ENCODE measurements around the gene OLIG1. TPM values are rescaled to one million over a fixed set of nuclear protein-coding genes. Genes with fewer than 3 reads are reported as not detected.

OLIG1 gene, protein sequence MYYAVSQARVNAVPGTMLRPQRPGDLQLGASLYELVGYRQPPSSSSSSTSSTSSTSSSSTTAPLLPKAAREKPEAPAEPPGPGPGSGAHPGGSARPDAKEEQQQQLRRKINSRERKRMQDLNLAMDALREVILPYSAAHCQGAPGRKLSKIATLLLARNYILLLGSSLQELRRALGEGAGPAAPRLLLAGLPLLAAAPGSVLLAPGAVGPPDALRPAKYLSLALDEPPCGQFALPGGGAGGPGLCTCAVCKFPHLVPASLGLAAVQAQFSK
- total RNA-seq (1 to 10 TPM; 4.3 to 5.1 TPM), polyA plus RNA-seq (ENCODE audit: insufficient read depth, low read depth, low replicate concordance) (3.9 TPM)
- long read RNA-seq, donor 1: 0 reads
- long read RNA-seq, donor 2: 0 reads

DNA sequence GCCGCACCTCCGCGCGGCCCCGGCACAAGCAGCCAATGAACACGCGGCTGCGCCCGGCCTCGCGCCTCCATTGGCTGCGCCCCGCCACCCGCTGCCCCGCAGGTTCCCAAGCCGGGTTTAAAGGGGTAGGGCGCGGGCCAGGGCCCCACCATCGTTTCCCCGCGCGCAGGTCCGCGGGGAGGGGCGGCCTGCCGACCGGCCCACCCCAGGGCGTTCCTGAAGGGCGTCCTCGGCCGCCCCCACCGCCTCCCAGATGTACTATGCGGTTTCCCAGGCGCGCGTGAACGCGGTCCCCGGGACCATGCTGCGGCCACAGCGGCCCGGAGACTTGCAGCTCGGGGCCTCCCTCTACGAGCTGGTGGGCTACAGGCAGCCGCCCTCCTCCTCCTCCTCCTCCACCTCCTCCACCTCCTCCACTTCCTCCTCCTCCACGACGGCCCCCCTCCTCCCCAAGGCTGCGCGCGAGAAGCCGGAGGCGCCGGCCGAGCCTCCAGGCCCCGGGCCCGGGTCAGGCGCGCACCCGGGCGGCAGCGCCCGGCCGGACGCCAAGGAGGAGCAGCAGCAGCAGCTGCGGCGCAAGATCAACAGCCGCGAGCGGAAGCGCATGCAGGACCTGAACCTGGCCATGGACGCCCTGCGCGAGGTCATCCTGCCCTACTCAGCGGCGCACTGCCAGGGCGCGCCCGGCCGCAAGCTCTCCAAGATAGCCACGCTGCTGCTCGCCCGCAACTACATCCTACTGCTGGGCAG, at the start of gene OLIG1:
OLIG1 (plus strand) TSS at position 148 of the 750 bp plus-strand sequence; CDS start at position 254, 106 bp downstream.
- Histone ChIP-seq H3K27ac (no peak within 1 kb of the TSS), H3K9me3 (no peaks in the 10 kb centered on the region), H3K4me1 (no peaks in the 10 kb centered on the region), H3K27me3 (no peaks in the 10 kb centered on the region), H3K4me3 (peak within 1 kb of the TSS; percentile 37 to 58), H3K36me3 (ENCODE audit: low read depth, missing control alignments) (no peaks in the 10 kb centered on the region)
- 0 to 1% methylated on average over 11 to 67 of the region's 82 CpGs for WGBS, 2 donors
- intact Hi-C loops (cut with DNase I; ENCODE audit: low total_unique reads): no loop called here
- DNase-seq: peak; percentile 73
- TF ChIP-seq, protein P1, sequence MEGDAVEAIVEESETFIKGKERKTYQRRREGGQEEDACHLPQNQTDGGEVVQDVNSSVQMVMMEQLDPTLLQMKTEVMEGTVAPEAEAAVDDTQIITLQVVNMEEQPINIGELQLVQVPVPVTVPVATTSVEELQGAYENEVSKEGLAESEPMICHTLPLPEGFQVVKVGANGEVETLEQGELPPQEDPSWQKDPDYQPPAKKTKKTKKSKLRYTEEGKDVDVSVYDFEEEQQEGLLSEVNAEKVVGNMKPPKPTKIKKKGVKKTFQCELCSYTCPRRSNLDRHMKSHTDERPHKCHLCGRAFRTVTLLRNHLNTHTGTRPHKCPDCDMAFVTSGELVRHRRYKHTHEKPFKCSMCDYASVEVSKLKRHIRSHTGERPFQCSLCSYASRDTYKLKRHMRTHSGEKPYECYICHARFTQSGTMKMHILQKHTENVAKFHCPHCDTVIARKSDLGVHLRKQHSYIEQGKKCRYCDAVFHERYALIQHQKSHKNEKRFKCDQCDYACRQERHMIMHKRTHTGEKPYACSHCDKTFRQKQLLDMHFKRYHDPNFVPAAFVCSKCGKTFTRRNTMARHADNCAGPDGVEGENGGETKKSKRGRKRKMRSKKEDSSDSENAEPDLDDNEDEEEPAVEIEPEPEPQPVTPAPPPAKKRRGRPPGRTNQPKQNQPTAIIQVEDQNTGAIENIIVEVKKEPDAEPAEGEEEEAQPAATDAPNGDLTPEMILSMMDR (IDR thresholded peaks at IDR 0.05): no peak
- TF ChIP-seq POLR2A (IDR thresholded peaks at IDR 0.05): no peak

DNA sequence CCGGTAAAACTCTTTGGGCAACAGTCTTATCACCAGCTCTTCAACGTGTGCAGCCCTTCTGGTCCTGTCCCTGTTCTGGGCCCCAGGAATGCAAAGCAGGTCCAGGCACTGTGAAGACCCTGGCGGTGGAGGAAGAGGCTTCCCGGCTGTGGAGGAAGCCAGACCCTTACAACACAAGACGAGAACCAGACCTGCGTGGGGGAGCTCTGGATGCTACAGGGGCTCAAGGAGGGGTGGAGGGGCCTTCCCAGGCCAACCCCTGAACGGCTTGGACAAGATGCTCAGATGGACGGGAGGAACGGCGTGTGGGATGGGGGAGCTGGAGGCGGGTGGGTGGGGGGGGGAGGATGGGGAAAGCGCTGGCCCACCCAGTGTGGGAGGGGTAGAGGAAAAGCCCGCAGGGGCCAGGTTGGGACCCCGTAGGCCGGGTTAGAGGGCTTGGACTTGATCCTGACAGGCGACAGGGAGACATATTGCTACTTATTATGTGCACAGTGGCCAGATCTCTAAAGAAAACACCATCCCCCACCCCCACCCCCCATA, 49.3 kb upstream of the OLIG1 start:
- Histone ChIP-seq H3K4me3 (peak overlapping the region in 1 of 2 donors; percentile 21), H3K4me1 (peaks cover 21% of the 10 kb centered on the region), H3K27ac (no peak overlapping the region), H3K36me3 (ENCODE audit: low read depth, missing control alignments) (no peaks in the 10 kb centered on the region), H3K27me3 (peaks cover 6% of the 10 kb centered on the region), H3K9me3 (no peaks in the 10 kb centered on the region)
- no peak for DNase-seq
- TF ChIP-seq POLR2A (IDR thresholded peaks at IDR 0.05): no peak
- TF ChIP-seq, protein P1 (IDR thresholded peaks at IDR 0.05): no peak
- intact Hi-C loops (cut with DNase I; ENCODE audit: low total_unique reads): no loop called here
- 0 to 5% methylated on average over 16 of the region's 16 CpGs for WGBS, 2 donors

DNA sequence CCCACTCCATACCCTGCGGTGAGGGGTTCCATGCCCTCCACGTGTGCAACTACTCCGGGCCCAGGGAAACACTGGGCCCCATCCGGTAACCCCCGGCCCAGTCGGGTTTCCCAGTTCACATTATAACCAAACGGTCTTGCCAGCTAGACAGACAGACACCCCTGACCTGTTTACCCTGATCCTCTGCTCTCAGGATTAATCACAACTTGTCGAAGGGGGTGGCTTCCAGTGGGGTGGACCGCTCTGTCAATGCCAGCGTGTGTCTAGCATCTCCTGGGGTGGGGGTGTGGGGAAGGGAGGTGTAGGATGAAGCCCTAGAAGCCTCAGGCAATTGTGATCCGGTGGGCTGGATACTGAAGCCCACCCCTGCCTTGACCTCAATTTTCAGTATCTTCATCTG, 48.8 kb upstream of the OLIG1 start:
- Histone ChIP-seq H3K27me3 (peaks cover 6% of the 10 kb centered on the region), H3K9me3 (no peaks in the 10 kb centered on the region), H3K4me3 (no peak overlapping the region), H3K4me1 (peaks cover 21% of the 10 kb centered on the region), H3K27ac (no peak overlapping the region), H3K36me3 (ENCODE audit: low read depth, missing control alignments) (no peaks in the 10 kb centered on the region)
- 14 to 30% methylated on average over 4 to 11 of the region's 11 CpGs for WGBS, 2 donors
- intact Hi-C loops (cut with DNase I; ENCODE audit: low total_unique reads): no loop called here
- DNase-seq: no peak
- TF ChIP-seq, protein P1 (IDR thresholded peaks at IDR 0.05): no peak
- TF ChIP-seq POLR2A (IDR thresholded peaks at IDR 0.05): no peak

DNA sequence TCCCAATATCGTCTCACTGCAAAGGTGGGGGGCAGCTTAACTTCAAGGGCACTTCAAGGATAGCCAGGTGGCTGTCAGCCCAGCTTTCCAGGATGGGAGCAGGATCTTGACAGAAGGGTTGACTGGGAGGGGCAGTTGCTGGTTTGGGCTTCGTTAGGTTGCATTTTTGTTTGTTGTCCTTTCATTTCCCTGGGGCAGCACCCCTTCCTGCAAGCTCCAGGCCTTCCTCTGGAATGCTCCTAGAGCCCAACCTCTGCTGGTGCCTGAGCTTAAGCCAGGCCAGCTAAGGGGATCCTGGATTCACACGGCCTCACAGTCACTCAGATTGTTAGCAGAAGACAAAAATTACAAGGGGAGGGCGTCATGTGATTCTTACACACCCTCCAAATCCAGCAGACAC, 48.3 kb upstream of the OLIG1 start:
- 0 to 28% methylated on average over 3 to 4 of the region's 4 CpGs for WGBS, 2 donors
- Histone ChIP-seq H3K36me3 (ENCODE audit: low read depth, missing control alignments) (no peaks in the 10 kb centered on the region), H3K4me3 (no peak overlapping the region), H3K27me3 (peaks cover 6% of the 10 kb centered on the region), H3K4me1 (peaks cover 21% of the 10 kb centered on the region), H3K27ac (no peak overlapping the region), H3K9me3 (no peaks in the 10 kb centered on the region)
- no peak for DNase-seq
- TF ChIP-seq, protein P1 (IDR thresholded peaks at IDR 0.05): no peak
- no peak for TF ChIP-seq POLR2A (IDR thresholded peaks at IDR 0.05)
- intact Hi-C loops (cut with DNase I; ENCODE audit: low total_unique reads): no loop called here

Data from testis (tissue), 5 donors.